GM18873 (cell line): ENCODE measurements around the gene ACHE.

Source experiments
- ATAC-seq: cut with Tn5 transposase; IDR thresholded peaks from one replicate; pipeline ENCODE4 v1.9.1; 2021; ENCODE audit warnings: mild to moderate bottlenecking, moderate library complexity, moderate number of reproducible peaks; ENCODE audit not compliant: unreplicated experiment, low FRiP score

The ACHE gene

GRCh38 chr7:100886142-100886935, 9.3 kb downstream of the ACHE start:
- ATAC-seq, result no peak

GRCh38 chr7:100885440-100886141, 10.1 kb downstream of the ACHE start:
- ATAC-seq, result no peak

GRCh38 chr7:100884736-100885439, 10.8 kb downstream of the ACHE start:
- ATAC-seq, result no peak

GRCh38 chr7:100882785-100883526, 12.7 kb downstream of the ACHE start:
- ATAC-seq, result no peak

- ATAC-seq, result no peak
These were observed 13.5 kb downstream of the ACHE start for GRCh38 chr7:100882201-100882600.

GRCh38 chr7:100881136-100881535, 14.6 kb downstream of the ACHE start:
- no peak for ATAC-seq

- ATAC-seq, result no peak
These were observed 15.0 kb downstream of the ACHE start for GRCh38 chr7:100880645-100881044.

- ATAC-seq, result no peak
These were observed 15.9 kb downstream of the ACHE start for GRCh38 chr7:100879685-100880261.

- ATAC-seq, result no peak
These were observed 17.0 kb downstream of the ACHE start for GRCh38 chr7:100878685-100879084.

GRCh38 chr7:100878013-100878412, 17.7 kb downstream of the ACHE start:
- no peak for ATAC-seq

GRCh38 chr7:100875356-100875751, 20.3 kb downstream of the ACHE start:
- ATAC-seq, result no peak

GRCh38 chr7:100874577-100875355, 20.9 kb downstream of the ACHE start, which contains the start of gene SRRT:
TSS of gene SRRT (plus strand) at chr7:100875103. CDS start at chr7:100875591, 488 bp downstream.
- peak; percentile 81 for ATAC-seq

- no peak for ATAC-seq
These were observed 21.4 kb downstream of the ACHE start for GRCh38 chr7:100874300-100874576.

GRCh38 chr7:100873599-100874299, 21.9 kb downstream of the ACHE start:
- ATAC-seq, result no peak

GRCh38 chr7:100867776-100868485, 27.8 kb downstream of the ACHE start:
- no peak for ATAC-seq

- ATAC-seq, result no peak
These were observed 28.5 kb downstream of the ACHE start, which contains the start of gene TRIP6 for GRCh38 chr7:100867040-100867775. TSS of gene TRIP6 (plus strand) at chr7:100867387. CDS start at chr7:100867498, 111 bp downstream.

- no peak for ATAC-seq
These were observed 29.0 kb downstream of the ACHE start for GRCh38 chr7:100866729-100867039.
